Measurements from ENCODE around the gene CACNA1B. TPM values are rescaled to one million over a fixed set of nuclear protein-coding genes. Genes with fewer than 3 reads are reported as not detected.
"Not testable (repeated sequence)": the region's sequence is repeated elsewhere in the genome, so short reads cannot be mapped to it uniquely, and the experiment has no call there.

CACNA1B gene
- polyA plus RNA-seq, 4 donors, result 0.11 to 0.56 (median 0.28) TPM

DNA sequence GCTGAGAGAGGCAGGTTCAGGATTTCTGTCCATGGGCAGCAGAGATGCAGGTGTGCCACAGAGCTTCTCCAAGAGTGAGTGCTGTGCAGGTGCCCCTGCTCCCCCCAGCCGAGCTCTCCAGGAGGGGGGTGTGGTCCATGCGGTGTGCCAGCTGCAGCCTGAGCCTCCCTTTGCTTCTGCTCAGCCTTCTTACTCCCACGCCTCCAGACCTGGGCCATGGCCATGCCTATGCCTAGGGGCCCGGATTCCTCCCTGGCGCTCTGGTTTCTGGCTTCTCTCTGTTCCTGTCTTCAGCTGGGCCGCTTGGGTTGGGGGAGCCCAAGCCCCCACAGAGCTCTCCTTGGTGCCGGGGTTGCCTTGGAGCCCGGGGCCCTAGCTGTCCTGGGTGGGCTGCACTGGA, 133.3 kb downstream of the CACNA1B start:
- DNase-seq (ENCODE audit: low read depth in 4 of 4, low spot score in 2 of 4), result no peak

DNA sequence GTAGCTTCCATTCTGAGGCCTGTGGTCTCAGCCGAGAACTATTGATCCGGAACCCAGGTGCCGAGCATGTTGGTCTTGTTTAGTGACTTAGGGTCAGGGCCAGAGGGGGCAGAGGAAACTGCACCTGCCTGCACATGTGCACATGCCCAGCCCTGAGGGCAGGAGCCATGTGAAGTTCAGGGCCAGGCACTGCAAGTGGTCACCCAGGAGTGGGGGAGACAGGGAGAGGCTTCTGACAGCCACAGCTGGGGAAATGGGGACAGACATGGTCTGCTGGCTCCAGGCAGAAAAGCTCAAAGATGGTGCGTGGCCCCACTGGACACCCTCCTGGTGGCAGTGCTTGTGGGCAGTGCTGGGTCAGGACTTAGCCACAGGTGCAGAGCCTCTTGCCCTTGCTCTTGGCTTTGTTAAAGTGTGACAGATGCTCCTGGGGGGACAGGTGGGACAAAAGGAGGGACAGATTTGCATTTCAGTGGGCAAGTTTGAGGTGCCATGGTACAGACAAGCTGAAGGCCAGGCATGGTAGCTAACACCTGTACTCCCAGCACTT, 134.4 kb downstream of the CACNA1B start:
- DNase-seq (ENCODE audit: low read depth in 4 of 4, low spot score in 2 of 4), result no peak

DNA sequence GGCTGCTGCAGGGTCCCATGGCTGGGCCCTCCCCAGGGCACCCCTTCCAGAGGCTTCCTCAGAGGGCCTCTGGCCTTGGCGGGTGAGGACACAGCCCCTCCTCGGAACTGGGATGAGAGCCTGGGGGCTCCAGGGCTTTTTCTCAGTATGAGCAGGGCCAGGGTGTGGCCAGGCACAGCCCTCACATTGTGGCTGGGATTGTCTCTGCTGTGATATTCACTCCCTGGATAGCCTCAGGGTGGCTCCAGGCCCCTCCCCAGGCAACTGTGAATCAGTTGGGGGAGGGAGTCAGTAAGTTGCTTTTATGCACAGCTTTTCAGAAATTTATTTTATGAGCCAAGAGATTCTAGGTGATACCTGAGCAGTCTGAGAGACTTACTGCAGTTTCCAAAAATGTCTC, 135.7 kb downstream of the CACNA1B start:
- no peak for DNase-seq (ENCODE audit: low read depth in 4 of 4, low spot score in 2 of 4)

DNA sequence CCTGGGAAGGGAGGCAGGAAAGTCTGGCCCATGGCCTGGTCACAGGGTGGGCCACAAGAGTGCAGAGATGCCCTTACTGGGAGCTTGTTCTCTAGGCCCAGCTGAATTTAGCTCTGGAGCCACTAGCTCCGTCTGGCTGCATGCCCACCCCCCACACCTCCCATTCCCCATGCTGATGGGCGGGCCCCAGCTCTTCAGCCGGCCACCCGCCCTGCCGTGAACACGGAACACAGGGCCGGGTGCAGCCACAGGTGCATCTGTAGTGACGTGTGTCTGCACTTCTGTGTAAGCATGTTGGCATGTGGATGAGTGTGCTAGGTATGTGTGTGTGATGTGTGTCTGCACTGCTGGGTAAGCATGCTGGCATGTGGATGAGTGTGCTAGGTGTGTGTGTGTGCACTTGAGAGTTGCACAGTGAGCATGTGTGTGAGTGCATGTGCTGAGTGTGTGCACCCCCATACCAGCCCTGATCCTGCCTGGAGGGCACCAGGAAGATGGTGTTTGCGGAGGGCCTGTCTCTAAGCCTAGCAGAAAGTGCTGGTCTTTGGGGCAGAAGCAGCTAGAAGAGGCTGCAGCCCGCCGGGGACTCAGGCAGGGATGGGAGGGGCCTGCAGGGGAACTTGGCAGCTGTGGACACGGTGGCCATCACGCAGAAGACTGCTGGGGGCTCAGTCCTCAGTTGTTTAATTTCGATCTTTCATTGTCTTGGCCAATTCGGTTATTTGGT, 136.4 kb downstream of the CACNA1B start:
- DNase-seq (ENCODE audit: low read depth in 4 of 4, low spot score in 2 of 4), result no peak

DNA sequence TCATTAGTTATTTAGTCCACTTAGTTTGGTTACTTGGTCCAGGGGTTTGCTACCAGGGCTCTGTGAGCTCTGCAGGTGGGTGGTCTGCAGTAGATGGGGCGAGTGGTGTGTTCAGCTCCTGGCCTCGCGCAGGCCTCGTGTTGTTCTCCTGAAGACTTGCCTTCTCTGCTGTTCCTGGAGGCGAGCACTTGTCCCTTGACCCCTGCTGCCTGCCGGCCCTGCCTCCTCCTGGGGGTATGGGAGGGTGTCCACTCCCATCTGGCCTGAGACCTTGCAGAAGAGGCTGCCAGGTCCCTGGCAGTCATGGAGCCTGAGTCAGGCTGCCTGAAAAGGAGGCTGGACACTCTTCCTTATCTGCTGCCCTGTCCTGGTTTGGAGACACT, 137.0 kb downstream of the CACNA1B start:
- no peak for DNase-seq (ENCODE audit: low read depth in 4 of 4, low spot score in 2 of 4)

DNA sequence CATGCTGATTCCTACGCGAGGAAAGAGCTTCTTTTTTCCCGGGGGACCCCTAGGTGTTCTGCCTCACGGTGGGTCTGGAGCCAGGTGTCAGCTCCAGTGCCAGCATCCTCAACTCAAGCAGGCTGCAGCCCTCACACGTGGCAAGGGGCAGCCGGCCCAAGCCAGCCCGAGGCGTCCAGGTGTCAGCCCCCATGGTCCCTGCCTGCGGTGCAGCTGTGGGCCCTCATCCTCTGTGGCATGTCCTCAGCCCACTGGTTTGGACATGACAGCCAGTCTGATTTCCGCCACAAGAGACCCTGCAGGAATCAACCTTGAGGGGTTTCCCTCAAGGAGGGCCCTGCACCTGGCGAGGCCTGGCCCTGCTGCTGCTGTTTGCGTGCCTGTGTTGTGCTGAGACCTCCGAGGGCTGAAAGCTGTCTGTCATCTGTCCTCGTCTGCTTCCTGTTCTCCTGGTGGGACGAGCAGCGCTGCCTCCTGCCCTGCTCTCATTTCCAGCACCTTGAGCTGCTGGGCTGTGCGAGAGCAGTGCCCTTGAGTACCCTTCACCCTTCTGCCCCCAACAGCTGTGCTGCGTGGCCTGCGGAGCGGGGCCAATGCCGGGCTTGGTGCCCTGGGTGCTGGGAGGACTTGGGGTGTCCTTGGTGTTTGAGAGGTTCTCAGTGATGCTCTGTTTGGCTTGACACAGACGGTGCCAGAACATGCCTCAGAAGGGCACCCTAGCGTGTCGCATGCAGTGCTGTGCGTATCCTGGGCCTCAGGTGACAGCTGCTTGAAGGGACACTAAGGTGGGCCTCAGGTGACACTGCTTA, 137.6 kb downstream of the CACNA1B start:
- DNase-seq (ENCODE audit: low read depth in 4 of 4, low spot score in 2 of 4), result no peak

DNA sequence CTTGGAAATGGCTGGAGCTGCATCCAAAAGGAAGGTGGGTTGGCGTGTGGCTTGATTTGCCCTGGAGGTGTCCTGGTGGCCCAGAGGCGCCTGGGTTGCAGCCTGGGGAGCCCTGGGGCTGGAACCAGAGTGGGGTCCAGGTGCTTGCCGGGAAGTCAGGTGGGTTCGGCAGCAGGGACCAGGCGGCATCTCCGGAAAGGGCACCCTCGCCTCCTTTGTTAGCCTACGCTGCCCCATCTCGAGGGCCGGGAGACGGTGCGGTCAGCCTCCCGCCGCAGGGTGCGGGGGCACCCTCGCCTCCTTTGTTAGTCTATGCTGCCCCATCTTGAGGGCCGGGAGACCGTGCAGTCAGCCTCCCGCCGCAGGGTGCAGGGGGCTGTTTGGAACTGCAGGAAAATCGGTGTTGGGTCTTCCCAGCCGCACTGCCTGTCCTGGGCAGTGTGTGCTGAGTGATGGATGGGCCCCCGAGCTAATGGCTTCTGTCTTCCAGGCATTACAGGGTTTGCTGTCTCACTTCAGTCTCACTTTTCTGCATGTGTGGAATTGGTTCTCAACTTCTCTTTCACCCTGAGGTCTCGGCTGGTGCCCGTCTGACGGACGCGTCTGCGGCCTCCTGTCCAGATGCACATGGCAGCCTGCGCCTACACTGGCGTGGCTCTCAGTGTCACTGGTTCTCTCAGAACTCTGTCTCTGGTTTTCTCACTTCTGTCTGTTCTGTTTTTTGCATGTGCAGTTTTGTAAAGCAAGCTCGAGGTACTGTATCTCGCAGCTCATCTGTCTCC, 139.0 kb downstream of the CACNA1B start:
- DNase-seq (ENCODE audit: low read depth in 4 of 4, low spot score in 2 of 4), result no peak

DNA sequence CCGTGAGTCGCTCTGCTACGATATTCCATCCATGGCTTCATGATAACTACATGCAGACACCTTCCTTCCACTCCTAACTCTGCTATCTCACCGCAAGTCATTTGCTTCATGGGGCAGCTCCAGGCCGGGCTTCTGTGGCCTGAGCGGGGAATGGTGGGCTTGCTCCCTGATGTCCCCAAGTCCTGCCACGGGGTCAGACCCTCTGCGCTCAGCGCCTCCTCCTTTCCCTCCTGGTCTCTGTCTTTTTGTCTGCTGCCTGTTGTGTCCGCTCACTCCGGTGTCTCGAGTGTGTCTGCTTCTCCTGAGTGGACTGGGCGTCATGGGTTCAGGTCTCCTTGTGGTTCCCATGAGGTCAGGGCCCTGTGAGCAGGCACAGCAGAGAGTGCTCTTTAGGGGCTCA, 139.6 kb downstream of the CACNA1B start:
- DNase-seq (ENCODE audit: low read depth in 4 of 4, low spot score in 2 of 4), result no peak

DNA sequence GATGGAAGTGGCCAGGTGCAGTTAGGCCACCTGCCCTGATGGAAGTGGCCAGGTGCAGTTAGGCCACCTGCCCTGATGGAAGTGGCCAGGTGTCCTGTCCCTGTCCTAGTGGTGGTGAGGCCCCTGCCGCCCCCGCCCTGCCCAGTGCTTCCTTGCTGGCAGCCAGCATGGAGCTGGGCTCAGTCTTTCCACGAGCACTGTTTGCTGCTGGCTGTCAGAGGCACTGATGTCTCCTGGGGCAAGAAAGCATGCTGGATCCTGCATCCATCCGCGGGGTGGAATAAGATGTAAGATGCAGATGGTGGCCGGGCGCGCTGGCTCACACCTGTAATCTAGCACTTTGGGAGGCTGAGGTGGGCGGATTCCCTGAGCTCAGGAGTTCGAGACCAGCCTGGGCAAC, 141.9 kb downstream of the CACNA1B start:
- DNase-seq (ENCODE audit: low read depth in 4 of 4, low spot score in 2 of 4), result not testable (repeated sequence)

DNA sequence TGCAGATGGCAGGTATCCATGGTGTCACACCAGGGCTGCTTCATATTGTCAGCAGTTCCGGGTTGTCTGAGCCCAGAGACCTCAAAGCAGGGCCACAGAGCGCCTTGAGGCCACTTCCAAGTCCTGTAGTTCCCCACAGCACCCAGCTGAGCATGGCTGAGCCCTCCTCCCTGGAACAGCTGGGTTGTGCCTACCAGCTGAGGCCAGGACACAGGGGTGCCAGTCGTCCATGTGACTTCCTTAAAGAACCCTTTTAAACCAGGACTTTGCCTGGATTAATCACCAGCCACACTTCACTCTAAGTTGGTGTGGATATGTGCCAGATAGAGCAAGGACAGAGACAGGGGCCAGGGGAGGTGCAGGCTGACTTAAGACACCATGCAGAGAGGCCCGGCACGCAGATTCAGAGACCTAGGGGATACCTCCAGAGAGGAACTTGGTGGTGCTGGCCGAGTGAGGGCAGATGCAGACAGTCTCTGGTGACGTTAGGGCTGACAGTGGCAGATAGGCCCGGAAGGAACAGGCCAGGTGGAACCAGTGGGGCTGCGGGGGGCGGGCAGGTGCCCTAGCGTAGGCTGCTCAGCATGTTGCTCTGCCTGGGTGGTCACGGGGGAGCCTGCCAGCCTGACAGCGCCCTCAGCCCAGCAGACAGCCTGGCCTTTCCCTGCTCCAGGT, 142.7 kb downstream of the CACNA1B start:
- no peak for DNase-seq (ENCODE audit: low read depth in 4 of 4, low spot score in 2 of 4)

DNA sequence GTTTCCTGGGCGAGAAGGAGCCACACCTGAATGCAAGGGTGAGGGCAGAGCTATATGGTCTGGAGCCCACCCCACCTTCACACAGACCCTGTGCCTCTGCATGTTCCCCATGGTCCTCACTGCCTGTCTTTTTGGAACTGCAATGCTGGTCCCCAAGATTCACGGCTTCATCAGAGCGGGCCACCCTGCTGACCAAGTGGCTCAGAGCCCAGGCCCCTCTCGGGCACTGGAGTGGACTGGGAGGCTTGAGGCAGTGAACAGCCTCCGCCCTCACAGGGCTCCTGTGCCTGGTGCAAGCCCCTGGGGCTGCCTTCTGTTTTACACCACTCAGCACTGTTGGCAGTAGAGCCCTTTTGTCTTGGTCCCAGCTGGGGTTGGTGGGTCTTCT, 143.2 kb downstream of the CACNA1B start:
- no peak for DNase-seq (ENCODE audit: low read depth in 4 of 4, low spot score in 2 of 4)

DNA sequence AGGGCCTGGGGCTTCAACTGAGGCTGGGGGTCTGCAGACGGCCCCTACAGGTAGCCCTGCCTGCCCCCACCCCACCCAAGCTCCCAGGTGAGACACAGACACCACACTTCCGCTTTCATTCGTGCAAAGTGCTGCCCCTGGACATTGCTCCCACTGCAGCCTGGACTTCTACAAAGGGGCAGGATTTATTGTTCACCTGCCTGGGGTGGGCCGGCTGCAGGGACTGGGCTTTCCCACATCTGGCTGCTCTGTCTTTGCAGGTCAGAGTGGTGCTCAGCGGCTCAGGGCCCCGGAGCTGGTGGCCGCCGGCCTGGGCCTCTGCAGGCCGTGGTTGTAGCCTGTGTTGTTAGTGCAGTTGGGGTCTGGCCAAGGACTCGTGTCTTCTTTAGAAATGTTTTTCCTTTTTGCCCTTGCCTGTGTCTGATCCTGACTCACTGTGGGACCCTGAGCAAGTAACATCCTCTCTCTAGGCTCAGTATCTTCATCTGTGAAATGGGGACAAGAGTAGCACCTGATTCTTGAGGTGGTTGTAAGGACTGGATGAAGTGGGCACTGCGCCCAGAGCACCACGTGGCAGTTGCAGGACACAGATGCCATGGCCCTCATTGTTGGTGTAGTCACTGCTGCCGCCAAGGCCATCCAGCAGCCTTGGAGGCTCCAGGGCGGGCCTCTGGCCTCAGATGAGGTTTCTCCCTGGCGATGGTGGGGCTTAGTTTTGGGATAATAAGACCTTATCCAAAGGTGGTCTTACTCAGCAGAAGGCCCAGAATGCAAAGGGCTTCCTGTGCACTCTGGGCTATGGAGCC, 143.9 kb downstream of the CACNA1B start:
- DNase-seq (ENCODE audit: low read depth in 4 of 4, low spot score in 2 of 4), result no peak

DNA sequence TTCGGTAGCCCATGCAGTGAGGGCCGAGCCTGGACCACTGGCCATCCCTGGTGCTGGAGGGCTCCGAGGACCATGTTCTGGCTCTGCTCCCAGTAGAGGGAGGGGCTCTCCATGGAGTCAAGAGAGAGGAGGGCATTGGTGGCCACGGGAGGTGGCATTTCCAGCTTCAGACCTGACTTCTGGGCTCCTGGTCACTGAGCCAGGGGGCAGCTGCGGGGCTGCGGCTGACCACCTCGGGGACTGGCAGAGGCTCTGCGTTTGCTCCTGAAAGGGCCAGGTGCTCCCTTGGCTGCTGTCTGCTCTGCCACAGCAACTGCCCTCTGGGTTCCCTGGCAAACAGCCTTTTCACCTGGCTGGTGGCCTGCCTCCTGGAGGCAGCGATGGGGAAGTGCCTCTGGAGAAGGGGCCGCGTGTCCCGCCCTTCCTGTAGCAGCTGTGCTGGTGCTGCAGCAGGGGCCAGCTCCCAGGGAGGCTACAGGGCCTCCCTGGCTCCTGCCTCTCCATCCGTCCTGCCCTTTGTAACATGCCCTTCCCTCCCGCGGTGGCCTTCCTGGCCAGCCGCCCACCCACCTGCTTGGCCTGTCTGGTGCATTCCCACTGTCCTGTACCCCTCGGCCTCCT, 144.6 kb downstream of the CACNA1B start:
- DNase-seq (ENCODE audit: low read depth in 4 of 4, low spot score in 2 of 4), result no peak

DNA sequence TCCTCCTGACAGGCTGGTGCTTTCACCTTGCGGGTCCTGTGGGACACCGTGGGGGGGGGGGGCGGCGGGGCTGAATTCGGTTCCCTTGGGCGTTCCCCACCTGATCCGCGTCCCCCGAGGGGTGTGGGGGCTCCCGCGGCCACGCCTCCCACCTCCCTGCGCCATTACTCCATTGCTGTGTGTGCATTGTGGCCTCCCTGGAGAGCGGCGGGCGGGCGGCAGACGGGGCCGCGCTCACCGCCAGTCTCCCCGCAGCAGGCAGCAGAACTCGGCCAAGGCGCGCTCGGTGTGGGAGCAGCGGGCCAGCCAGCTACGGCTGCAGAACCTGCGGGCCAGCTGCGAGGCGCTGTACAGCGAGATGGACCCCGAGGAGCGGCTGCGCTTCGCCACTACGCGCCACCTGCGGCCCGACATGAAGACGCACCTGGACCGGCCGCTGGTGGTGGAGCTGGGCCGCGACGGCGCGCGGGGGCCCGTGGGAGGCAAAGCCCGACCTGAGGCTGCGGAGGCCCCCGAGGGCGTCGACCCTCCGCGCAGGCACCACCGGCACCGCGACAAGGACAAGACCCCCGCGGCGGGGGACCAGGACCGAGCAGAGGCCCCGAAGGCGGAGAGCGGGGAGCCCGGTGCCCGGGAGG, 145.3 kb downstream of the CACNA1B start:
- no peak for DNase-seq (ENCODE audit: low read depth in 4 of 4, low spot score in 2 of 4)

DNA sequence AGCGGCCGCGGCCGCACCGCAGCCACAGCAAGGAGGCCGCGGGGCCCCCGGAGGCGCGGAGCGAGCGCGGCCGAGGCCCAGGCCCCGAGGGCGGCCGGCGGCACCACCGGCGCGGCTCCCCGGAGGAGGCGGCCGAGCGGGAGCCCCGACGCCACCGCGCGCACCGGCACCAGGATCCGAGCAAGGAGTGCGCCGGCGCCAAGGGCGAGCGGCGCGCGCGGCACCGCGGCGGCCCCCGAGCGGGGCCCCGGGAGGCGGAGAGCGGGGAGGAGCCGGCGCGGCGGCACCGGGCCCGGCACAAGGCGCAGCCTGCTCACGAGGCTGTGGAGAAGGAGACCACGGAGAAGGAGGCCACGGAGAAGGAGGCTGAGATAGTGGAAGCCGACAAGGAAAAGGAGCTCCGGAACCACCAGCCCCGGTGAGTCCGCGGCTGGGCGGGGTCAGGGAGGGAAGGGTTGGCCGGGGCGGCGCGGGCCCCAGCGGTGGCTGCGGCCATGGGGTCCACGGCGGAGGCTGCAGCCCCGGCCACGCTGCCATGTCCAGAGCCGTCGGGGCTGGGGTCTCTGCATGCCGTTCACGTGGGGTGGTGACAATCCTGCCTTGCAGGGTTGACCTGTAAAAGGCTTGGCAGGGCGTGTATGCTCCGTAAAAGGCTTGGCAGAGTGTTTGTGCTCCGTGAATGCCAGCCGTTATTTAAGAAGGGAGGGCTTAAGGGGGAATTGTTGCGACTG, 146.0 kb downstream of the CACNA1B start:
- no peak for DNase-seq (ENCODE audit: low read depth in 4 of 4, low spot score in 2 of 4)

DNA sequence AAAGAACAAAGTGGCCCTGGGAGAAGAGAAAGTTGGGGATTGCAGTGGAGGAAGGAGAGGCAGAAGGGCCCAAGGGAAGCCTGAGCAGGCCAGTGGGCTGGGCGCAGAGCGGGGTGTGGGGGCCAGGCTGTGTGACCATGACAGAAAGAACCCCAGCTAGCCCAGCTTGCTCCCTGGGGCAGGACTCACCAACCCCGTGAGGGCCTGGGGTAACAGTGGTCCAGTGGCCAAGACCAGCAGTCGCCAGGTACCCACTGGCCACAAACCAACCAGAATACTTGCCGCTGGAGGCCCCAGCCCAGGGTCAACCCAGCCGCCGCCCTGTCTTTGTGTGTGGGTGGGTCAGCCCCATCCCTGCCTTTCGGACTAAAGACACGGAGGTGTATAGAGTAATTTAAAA, 146.5 kb downstream of the CACNA1B start:
- no peak for DNase-seq (ENCODE audit: low read depth in 4 of 4, low spot score in 2 of 4)

DNA sequence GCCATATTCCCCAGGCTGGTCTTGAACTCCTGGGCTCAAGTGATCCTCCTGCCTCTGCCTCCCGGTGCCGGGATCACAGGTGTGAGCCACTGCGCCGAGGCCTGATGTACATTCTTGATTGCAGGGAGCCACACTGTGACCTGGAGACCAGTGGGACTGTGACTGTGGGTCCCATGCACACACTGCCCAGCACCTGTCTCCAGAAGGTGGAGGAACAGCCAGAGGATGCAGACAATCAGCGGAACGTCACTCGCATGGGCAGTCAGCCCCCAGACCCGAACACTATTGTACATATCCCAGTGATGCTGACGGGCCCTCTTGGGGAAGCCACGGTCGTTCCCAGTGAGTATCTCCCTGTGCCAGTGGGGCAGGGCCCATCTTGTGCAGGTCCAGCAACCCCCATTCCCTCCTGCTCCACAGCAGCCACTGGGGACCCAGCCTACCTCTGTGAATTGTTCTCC, 147.3 kb downstream of the CACNA1B start:
- no peak for DNase-seq (ENCODE audit: low read depth in 4 of 4, low spot score in 2 of 4)

DNA sequence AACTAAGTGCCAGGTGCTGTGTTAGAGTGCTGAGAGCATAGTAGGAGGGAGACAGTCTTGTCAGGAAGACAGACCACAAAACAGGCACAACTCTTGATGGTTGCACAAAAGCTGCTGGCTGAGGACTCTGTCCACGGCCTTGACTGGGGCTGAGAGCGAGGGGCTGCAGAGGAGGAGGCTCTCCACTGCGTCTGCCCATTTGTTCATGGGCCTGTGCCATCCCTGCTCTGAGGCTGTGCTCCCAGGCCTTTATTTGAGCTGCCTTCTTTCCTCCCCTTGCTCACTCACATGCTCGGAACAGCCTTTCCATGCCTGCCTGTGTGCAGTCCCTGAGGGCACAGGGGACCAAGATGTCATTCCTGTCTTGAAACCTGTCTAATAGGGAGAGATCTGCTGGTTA, 147.8 kb downstream of the CACNA1B start:
- DNase-seq (ENCODE audit: low read depth in 4 of 4, low spot score in 2 of 4), result no peak
